Measurements from ENCODE around the gene TLL2.

DNA sequence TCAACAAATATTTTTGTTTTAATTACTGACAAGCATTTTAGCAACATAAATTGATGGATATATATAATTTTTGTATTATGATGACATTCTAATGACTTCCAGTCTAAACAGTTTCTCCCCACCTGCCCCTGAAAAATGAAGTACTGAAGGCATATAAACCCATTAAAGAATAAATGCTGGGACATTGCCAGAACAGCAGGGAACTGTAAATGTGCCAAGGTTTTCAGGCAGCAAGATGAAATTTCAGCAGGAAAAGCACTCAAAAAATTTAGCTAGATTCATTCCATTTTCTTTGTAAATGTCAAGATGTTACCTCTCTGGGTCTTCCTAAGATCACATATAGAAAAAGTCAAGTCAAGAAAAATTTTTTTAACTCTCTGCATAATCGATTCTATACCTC lies 11.0 kb upstream of the TLL2 start:
- TF ChIP-seq POLR2A (IDR thresholded peaks at IDR 0.05): no peak
- TF ChIP-seq, protein P1, sequence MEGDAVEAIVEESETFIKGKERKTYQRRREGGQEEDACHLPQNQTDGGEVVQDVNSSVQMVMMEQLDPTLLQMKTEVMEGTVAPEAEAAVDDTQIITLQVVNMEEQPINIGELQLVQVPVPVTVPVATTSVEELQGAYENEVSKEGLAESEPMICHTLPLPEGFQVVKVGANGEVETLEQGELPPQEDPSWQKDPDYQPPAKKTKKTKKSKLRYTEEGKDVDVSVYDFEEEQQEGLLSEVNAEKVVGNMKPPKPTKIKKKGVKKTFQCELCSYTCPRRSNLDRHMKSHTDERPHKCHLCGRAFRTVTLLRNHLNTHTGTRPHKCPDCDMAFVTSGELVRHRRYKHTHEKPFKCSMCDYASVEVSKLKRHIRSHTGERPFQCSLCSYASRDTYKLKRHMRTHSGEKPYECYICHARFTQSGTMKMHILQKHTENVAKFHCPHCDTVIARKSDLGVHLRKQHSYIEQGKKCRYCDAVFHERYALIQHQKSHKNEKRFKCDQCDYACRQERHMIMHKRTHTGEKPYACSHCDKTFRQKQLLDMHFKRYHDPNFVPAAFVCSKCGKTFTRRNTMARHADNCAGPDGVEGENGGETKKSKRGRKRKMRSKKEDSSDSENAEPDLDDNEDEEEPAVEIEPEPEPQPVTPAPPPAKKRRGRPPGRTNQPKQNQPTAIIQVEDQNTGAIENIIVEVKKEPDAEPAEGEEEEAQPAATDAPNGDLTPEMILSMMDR (IDR thresholded peaks at IDR 0.05): no peak
- TF ChIP-seq EP300 (IDR thresholded peaks at IDR 0.05): no peak

Measured in tibial nerve (tissue), 4 donors.